HG03575 (cell line): ENCODE data around the gene IL1RAPL1.

Source experiments
- ATAC-seq: cut with Tn5 transposase; IDR thresholded peaks from one replicate; pipeline ENCODE4 v1.9.1; 2021; ENCODE audit not compliant: unreplicated experiment, insufficient number of reproducible peaks, low FRiP score; ENCODE audit errors: extremely low read depth

IL1RAPL1 gene

DNA sequence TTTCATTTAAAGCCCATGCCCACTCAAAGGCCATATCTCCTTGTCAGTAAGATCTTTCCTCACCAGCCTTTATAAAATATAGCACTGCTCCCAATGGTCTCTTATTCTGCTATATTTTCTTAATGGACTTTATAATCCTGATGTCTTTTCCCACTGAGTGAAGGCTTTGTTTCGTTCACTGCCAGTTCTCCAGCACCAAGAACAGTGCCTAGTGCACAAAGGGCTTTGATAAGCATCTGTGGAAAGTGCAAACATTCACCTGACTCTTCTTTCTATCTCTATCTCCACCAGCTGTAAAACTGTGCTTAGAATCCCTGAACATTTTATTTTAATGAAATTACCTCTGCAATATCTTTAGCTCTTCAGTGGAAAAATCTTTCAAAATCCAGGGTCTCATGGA lies 1054.2 kb downstream of the IL1RAPL1 start:
- ATAC-seq, result no peak

- no peak for ATAC-seq
These were observed 1055.9 kb downstream of the IL1RAPL1 start for GRCh38 chrX:29643181-29643580.

DNA sequence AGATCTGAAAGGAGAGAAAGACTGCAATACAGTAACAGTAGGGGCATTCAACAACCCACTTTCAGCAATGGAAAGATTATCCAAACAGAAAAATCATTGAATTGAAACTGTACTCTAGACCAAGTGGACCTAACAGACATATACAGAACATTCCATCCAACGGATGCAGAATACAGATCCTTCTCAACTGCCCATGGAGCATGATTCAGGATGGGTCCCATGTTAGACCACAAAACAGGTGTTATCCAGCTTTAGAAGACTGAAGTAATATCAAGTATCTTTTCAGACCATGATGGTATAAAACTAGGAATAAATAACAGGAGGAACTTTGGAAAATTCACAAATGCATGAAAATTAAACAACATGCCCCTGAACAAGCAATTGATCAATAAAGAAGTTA lies 1060.9 kb downstream of the IL1RAPL1 start:
- no peak for ATAC-seq

- no peak for ATAC-seq
These were observed 1065.2 kb downstream of the IL1RAPL1 start for GRCh38 chrX:29652484-29652883.

DNA sequence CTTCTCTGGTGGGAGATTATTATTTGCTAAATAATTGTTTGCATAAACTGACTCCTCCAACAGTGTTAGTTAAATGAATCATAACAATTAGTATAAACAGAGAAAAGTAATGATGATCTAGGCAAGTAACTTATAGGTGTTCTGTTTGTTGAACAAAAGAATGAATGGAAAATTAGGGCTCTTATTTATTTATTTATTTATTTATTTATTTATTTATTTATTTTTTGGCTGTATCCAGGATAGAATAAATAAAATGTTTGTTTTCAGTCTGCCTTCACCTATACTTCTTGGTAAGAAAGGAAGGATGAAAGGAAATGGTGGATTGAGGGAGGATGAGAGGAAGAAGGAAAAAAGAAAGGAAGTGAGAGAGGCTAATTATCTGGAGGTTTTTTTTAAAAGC lies 1066.5 kb downstream of the IL1RAPL1 start:
- no peak for ATAC-seq

GRCh38 chrX:29659911-29660310 lies 1072.7 kb downstream of the IL1RAPL1 start:
- no peak for ATAC-seq

DNA sequence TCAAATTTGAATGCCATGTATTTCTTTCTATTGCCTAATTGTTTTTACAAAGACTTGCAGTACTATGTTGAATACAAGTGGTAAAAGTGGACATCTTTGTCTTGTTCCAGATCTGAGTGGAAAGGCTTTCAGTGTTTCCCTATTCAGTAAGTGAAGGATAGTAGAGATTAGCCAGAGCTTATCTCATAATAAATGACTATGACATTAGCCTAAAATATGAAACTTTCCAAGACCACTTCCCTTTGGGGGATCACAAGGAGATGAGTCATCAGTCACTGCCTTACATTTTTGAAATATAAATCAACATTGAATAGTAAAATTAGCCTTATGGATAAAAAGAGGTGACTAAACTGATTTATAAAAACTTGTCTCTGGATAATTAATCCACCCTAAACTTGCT lies 1074.0 kb downstream of the IL1RAPL1 start:
- ATAC-seq, result no peak

DNA sequence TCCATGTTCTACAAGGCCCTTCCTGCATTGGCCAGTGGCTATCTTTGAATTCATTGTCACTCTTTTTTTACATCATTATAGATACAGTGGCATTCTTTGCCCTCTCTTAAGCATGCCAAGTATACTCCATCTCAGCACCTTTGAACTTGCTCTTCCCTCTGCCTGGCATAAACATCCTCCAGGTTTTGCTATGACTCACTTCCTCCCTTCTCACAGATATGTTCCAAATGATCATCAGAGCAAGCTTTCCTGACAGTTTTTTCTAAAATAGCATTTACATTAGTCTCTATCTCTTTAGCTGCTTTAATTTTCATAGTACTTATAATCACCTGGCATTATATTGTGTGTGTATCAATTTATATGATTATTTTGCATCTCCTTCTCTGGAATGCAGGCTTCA lies 1074.9 kb downstream of the IL1RAPL1 start:
- no peak for ATAC-seq

- peak; percentile 46 for ATAC-seq
These were observed 1075.7 kb downstream of the IL1RAPL1 start for GRCh38 chrX:29662759-29663503.

- ATAC-seq, result no peak
These were observed 1078.3 kb downstream of the IL1RAPL1 start for GRCh38 chrX:29665532-29665931.

DNA sequence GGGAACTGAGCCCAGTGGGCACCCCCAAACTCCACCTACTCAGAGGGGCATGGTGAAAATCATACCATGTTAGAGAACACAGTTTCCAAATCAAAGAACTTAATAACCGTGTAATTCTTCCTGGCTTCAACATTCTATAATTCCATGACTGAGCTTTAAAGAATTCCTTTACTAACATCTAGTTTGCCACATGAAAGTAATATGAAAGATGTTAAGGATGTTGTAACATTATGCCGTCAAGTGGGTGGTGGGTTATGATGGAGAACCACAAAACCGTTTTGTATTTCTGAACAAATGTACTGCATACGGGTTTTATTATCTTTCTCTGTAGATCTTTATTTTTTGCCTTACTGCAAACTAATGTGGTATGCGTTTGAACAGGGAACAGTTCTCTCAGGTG lies 1079.1 kb downstream of the IL1RAPL1 start:
- no peak for ATAC-seq

DNA sequence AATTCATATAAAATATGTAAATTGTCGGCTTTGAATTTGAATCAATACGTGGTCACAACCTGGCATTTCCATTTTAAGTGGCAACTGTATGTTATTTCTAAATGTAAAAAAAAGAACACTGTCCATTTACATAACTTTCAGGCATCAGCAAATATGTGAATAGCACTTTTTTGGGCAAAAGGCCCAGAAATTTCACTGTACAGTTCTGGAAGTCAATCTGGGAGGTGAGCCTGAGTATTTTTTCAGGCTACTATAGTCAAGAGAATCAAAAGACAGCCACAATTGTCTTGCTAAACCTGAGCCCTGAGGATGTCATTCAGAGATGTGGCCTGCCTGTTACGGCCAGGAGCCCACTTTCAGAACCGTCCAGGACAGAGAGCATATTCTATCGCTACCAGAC lies 1084.2 kb downstream of the IL1RAPL1 start:
- ATAC-seq, result no peak

DNA sequence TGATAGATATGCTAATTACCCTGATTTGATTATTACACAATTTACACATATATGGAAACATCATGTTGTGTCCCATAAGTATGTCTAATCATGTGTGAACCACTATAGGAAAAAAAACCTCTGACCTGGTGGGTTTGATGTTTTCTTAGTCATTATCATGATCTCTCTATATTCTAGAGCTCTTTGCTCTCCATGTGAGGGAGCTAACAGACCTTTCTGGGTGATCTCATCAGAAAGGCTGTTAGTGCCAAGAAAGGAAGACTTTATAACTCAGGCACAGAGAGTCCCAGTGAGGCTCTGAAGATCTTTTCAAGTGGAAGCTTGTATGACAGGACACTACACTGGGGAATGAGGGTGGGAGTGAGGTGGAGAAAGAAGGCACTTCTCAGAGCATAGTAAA lies 1100.4 kb downstream of the IL1RAPL1 start:
- ATAC-seq, result no peak

GRCh38 chrX:29690061-29690460 lies 1102.8 kb downstream of the IL1RAPL1 start:
- ATAC-seq, result no peak

DNA sequence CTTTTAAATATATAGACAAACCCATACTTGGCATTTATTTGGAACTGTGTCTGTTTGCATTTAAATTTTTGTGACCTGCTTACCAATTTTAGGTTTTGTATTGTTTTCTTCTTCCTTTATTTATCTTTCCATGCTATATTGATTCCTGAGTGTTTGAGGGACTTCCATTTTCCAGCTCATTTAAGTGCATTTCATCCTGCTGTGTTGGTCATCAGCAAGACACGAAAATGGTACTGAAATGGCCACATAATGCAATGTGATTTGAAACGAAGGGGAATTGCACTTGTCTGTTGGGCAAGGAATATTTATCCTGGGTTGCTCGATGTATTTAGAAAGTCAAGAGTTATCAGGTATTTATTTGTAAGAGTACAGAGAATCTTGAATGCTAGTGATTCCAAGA lies 1103.8 kb downstream of the IL1RAPL1 start:
- no peak for ATAC-seq

GRCh38 chrX:29693912-29694311 lies 1106.7 kb downstream of the IL1RAPL1 start:
- no peak for ATAC-seq

GRCh38 chrX:29699239-29699638 lies 1112.0 kb downstream of the IL1RAPL1 start:
- ATAC-seq, result no peak

DNA sequence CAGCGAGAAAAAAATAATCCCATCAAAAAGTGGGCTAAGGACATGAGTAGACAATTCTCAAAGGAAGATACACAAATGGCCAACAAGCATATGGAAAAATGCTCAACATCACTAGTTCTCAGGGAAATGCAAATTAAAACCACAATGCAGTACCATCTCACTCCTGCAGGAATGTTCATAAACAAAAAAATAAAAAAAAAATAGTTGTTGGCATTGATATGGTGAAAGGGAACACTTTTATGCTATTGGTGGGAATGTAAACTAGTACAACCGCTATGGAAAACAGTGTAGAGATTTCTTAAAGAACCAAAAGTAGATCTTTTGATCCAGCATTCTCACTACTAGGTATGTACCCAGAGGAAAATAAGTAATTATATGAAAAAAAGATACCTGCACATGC lies 1119.8 kb downstream of the IL1RAPL1 start:
- no peak for ATAC-seq

DNA sequence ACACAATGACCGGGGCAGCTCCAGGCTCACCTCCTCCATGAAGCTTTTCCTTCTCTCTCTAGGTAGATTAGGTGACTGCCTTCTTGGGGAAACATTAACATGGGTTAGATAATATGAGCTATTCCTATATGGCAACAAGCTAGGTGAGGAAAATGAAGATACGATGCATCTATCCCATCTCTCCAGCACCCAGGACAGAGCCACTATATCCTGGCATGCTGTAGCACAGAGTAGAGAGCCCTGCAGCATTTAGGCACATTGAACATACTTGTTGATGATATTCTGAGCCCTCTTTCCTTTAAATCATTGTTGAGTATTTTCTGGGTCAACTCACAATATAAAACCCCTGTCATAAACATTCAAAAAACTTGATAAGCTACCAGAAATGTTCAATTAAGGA lies 1133.9 kb downstream of the IL1RAPL1 start:
- no peak for ATAC-seq

GRCh38 chrX:29724316-29724715 lies 1137.1 kb downstream of the IL1RAPL1 start:
- no peak for ATAC-seq

DNA sequence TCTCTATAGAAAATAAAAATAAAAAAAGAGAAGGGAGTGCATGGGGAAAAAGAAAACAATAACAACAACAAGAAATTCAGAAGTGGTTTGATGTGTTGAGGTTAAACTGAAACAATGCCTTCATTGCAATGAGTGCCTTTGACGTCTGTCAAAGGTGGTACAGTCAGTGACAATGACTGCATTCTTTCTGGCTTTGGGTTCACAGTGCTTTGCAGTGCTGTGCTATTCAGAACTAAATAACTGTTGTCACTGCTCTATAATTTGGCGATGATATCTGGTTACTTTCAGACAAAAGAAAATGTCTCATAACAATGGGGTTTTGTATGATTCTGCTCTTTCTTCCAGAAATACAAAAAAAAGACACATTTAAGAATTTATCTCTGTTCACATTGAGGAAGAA lies 1139.6 kb downstream of the IL1RAPL1 start:
- no peak for ATAC-seq
